Lower lobe of right lung (tissue), 2 donors: ENCODE results near the gene CCDC88B. TPM values are rescaled to one million over a fixed set of nuclear protein-coding genes. Genes with fewer than 3 reads are reported as not detected.
"Not testable (repeated sequence)": the region's sequence is repeated elsewhere in the genome, so short reads cannot be mapped to it uniquely, and the experiment has no call there.

Experiments used
- ATAC-seq, 2 donors: fragments of 200-7000 bp; cut with Tn5 transposase; one replicate each; pipeline ENCODE4 v1.9.1; 2020 to 2022; ENCODE audit warnings: mild to moderate bottlenecking in 2 of 2, moderate library complexity in 2 of 2
- DNase-seq: peaks from one replicate; pipeline ENCODE4 v3.0.0-alpha.2; 2020
- H3K27ac ChIP-seq: fragments of 200-600 bp; one replicate; pipeline ENCODE4 v1.8.0; 2022
- H3K27me3 ChIP-seq: fragments of 200-600 bp; one replicate; pipeline ENCODE4 v1.8.0; 2022; ENCODE audit warnings: low read depth
- H3K36me3 ChIP-seq: fragments of 200-600 bp; one replicate; pipeline ENCODE4 v1.8.0; 2022; ENCODE audit warnings: mild to moderate bottlenecking
- H3K4me1 ChIP-seq: fragments of 200-600 bp; one replicate; pipeline ENCODE4 v1.8.0; 2022
- H3K4me3 ChIP-seq: fragments of 200-600 bp; one replicate; pipeline ENCODE4 v1.8.0; 2022; ENCODE audit warnings: mild to moderate bottlenecking
- H3K9me3 ChIP-seq: fragments of 200-600 bp; one replicate; pipeline ENCODE4 v1.8.0; 2022
- CTCF ChIP-seq: fragments of 200-600 bp; IDR thresholded peaks from one replicate; pipeline ENCODE4 v1.8.0; 2022; ENCODE audit warnings: antibody characterized with exemption, mild to moderate bottlenecking
- intact Hi-C: fragments of 100-400 bp; cut with DNase I; formaldehyde crosslinking; loops from one replicate; pipeline ENCODE4 v1.11.0; 2022
- total RNA-seq: library from RNA; stranded (reverse); fragmentation: NEBNext Ultra II Directional; extraction: Animal tissue kit (Norgen Biotek cat#: 25700); gene quantifications from one replicate; pipeline ENCODE4 v1.2.1, GENCODE V29; 2021
- donor health status: DM: no; HTN: yes; CAD: no; lungs with severe emphysema.

The CCDC88B gene
- total RNA-seq, 1 donor from 2014 or later, result 40.0 TPM

- H3K9me3 ChIP-seq, result no peaks in the 10 kb centered on the region
- intact Hi-C loops, result no loop called here
- no peak for TF ChIP-seq CTCF
- H3K4me3 ChIP-seq, result no peak overlapping the region
- ATAC-seq (no peak), DNase-seq (no peak)
- peaks cover 22% of the 10 kb centered on the region for H3K4me1 ChIP-seq
- H3K36me3 ChIP-seq, result peaks cover 28% of the 10 kb centered on the region
- H3K27ac ChIP-seq, result no peak overlapping the region
- no peaks in the 10 kb centered on the region for H3K27me3 ChIP-seq
Observed at GRCh38 chr11:64314805-64315561, 25.0 kb upstream of the CCDC88B start.

DNA sequence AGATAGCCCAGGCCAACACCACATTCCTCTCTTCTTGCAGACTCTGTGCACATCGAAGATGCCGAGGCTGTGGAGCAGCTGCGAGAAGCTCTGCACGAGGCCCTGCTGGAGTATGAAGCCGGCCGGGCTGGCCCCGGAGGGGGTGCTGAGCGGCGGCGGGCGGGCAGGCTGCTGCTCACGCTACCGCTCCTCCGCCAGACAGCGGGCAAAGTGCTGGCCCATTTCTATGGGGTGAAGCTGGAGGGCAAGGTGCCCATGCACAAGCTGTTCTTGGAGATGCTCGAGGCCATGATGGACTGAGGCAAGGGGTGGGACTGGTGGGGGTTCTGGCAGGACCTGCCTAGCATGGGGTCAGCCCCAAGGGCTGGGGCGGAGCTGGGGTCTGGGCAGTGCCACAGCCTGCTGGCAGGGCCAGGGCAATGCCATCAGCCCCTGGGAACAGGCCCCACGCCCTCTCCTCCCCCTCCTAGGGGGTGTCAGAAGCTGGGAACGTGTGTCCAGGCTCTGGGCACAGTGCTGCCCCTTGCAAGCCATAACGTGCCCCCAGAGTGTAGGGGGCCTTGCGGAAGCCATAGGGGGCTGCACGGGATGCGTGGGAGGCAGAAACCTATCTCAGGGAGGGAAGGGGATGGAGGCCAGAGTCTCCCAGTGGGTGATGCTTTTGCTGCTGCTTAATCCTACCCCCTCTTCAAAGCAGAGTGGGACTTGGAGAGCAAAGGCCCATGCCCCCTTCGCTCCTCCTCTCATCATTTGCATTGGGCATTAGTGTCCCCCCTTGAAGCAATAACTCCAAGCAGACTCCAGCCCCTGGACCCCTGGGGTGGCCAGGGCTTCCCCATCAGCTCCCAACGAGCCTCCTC, 24.1 kb upstream of the CCDC88B start:
- Histone ChIP-seq H3K4me3 (peak overlapping the region; percentile 92), H3K4me1 (peaks cover 22% of the 10 kb centered on the region), H3K27ac (peak overlapping the region; percentile 100), H3K36me3 (peaks cover 33% of the 10 kb centered on the region)
- H3K27me3 ChIP-seq, ATAC-seq, H3K9me3 ChIP-seq, DNase-seq, intact Hi-C loops: not testable (repeated sequence)

DNA sequence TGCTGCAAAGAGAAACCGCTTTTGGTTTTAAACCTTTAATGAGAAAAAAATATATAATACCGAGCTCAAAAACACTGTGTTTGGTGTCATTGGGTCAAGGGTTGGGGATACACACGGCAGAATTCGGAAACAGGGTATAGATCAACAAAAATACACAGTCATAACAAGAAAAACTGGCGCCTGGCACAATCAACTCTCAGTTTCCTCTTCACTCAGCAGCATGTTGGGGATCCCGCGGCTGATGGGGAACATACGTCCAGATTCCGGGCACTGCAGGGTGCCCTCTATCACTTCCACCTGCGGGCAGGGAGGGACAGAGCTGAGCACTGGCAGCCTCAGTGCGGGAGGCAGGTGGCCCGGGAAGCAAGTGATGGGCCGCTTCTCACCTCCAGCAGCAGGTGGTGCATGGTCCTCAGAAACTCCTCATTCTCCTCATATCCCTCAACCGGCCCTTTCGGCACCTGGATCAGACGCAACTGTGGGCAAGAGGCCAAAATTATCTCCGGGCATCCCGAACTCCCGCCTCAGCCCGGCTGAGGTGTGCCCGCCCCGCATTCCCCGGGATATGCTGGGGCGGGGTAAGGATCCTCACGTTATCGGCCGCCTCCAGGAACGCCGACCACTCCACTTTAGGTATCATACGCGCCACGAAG, 23.2 kb upstream of the CCDC88B start:
- TF ChIP-seq CTCF, result no peak
- Histone ChIP-seq H3K4me1 (peaks cover 22% of the 10 kb centered on the region), H3K9me3 (no peaks in the 10 kb centered on the region), H3K27ac (peak overlapping the region; percentile 100), H3K36me3 (peaks cover 36% of the 10 kb centered on the region), H3K4me3 (peak overlapping the region; percentile 92), H3K27me3 (no peaks in the 10 kb centered on the region)
- ATAC-seq (no peak), DNase-seq (no peak)
- intact Hi-C loops, result no loop called here

DNA sequence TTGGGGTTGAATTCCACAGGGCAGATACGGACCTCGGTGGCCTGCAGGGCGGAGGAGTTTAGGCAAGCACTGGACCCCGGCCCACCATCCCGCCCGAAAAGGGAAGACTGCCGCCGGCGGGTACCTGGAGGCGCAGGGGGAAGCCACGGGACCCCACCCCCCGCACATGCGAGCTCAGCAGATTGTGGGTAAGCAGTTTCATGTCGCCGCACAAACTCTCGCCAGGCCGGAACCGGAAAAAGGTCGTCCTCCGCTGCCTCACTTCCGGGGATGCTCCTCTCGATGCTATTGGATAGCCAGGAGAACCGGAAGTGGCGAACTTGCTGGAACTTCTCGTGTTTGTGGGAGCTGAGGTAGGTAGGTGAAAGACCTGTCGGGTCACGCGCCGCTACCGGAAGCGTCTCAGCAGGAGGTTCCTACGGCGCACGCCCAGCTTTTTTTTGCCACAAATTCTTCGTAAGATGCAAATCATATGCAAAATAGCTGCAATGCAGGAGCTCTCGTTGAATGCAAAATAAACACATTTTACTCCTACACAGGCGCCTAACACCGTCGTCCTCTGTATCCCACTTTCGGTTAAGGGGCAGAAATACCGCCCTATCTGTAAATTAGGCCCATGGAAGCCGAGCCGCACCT, 22.6 kb upstream of the CCDC88B start, which contains the start of gene TRMT112:
Gene TRMT112 (minus strand): TSS at position 235 of the 636 bp plus-strand sequence. CDS start 33 bp downstream, at position 202.
- H3K4me3 ChIP-seq, result peak within 1 kb of the TSS; percentile 92

More for the DNA sequence above, 22.6 kb upstream of the CCDC88B start, which contains the start of gene TRMT112:
- Histone ChIP-seq H3K4me1 (peaks cover 27% of the 10 kb centered on the region), H3K27ac (peak within 1 kb of the TSS; percentile 100), H3K27me3 (no peaks in the 10 kb centered on the region), H3K36me3 (peaks cover 41% of the 10 kb centered on the region), H3K9me3 (no peaks in the 10 kb centered on the region)
- DNase-seq (peak; percentile 98), ATAC-seq (peak; percentile 89)
- no peak for TF ChIP-seq CTCF
- intact Hi-C loops, result no loop called here
